Measurements from ENCODE around the gene FOXG1.

GRCh38 chr14:28751467-28752058, 15.0 kb upstream of the FOXG1 start:
- TF ChIP-seq CTCF (IDR thresholded peaks at IDR 0.05; ENCODE audit: borderline replicate concordance, extremely low read depth, low read length, poor library complexity, severe bottlenecking) (peak; percentile 77), EZH2 (IDR thresholded peaks at IDR 0.05; ENCODE audit: borderline replicate concordance, low read depth, low read length, severe bottlenecking) (no peak)
